HEK293 (cell line): ENCODE data around the gene EPN1.
A peak's percentile ranks its signal among the peaks of the same experiment; 100 is the strongest.

ENCODE experiments used
- CTCF ChIA-PET: fragments of 350-600 bp; formaldehyde crosslinking; extraction: SDS; loops from one replicate; lab custom pipeline; 2021; ENCODE audit warnings: antibody characterized with exemption; lab: Yijun Ruan, JAX
- POLR2A ChIA-PET: fragments of 300-600 bp; formaldehyde crosslinking; extraction: SDS; loops from one replicate; lab custom pipeline; 2020; ENCODE audit warnings: antibody characterized with exemption, inconsistent platforms; lab: Yijun Ruan, JAX
- H3K27ac ChIP-seq: fragments of 200-500 bp; sonication (Bioruptor generic); 2 replicates; pipeline ENCODE4 v1.5.1; 2014; ENCODE audit warnings: low read depth, low read length, control low read depth, inconsistent platforms; ENCODE audit errors: extremely low read depth
- H3K36me3 ChIP-seq, 2 experiments: fragments of 200-500 bp in 1 of 2; sonication (Bioruptor generic) in 1 of 2; 1 replicate in 1 of 2; 2 replicates in 1 of 2; pipeline ENCODE4 v1.5.1; 2014 to 2017; ENCODE audit warnings: inconsistent platforms in 2 of 2, low read length in 2 of 2; ENCODE audit not compliant: control insufficient read depth in 2 of 2, insufficient read depth in 1 of 2
- H3K4me1 ChIP-seq: fragments of 200-500 bp; sonication (Bioruptor generic); 2 replicates; pipeline ENCODE4 v1.5.1; 2014; ENCODE audit warnings: mild to moderate bottlenecking, low read length, inconsistent platforms; ENCODE audit not compliant: control insufficient read depth, insufficient read depth
- H3K4me3 ChIP-seq: 2 replicates; pipeline ENCODE4 v1.5.1; 2011; ENCODE audit warnings: low read depth, mild to moderate bottlenecking, control low read depth, low read length, moderate library complexity
- H3K9me3 ChIP-seq: fragments of 200-500 bp; sonication (Bioruptor generic); 2 replicates; pipeline ENCODE4 v1.5.1; 2014; ENCODE audit warnings: low read depth, low read length, inconsistent platforms; ENCODE audit not compliant: control insufficient read depth, insufficient read depth
- BCL11B ChIP-seq: fragments of 450-650 bp; formaldehyde crosslinking; IDR thresholded peaks from 2 replicates; pipeline ENCODE4 v1.5.1; 2016; ENCODE audit warnings: low read depth, missing biosample characterization, missing genetic modification characterization
- GLIS2 ChIP-seq: fragments of 450-650 bp; formaldehyde crosslinking; IDR thresholded peaks from 2 replicates; pipeline ENCODE4 v1.5.1; 2016; ENCODE audit warnings: missing biosample characterization, missing genetic modification characterization
- HOXC10 ChIP-seq: sonication (generic); formaldehyde crosslinking; IDR thresholded peaks from 2 replicates; pipeline ENCODE4 v1.8.1; 2023; ENCODE audit warnings: mild to moderate bottlenecking, missing genetic modification reagents
- KLF9 ChIP-seq: fragments of 450-650 bp; formaldehyde crosslinking; IDR thresholded peaks from 2 replicates; pipeline ENCODE4 v1.5.1; 2016; ENCODE audit warnings: missing biosample characterization, missing genetic modification characterization, low read depth
- SALL2 ChIP-seq: fragments of 450-650 bp; formaldehyde crosslinking; IDR thresholded peaks from 2 replicates; pipeline ENCODE4 v1.5.0; 2017; ENCODE audit warnings: missing biosample characterization, mild to moderate bottlenecking, missing genetic modification characterization, borderline replicate concordance
- ZBTB1 ChIP-seq: fragments of 450-650 bp; formaldehyde crosslinking; IDR thresholded peaks from 2 replicates; pipeline ENCODE4 v1.5.1; 2016; ENCODE audit warnings: missing biosample characterization, missing genetic modification characterization
- ZBTB17 ChIP-seq: fragments of 450-650 bp; formaldehyde crosslinking; IDR thresholded peaks from 2 replicates; pipeline ENCODE4 v1.5.1; 2016; ENCODE audit warnings: missing biosample characterization, missing genetic modification characterization
- ZNF138 ChIP-seq: fragments of 450-650 bp; formaldehyde crosslinking; IDR thresholded peaks from 2 replicates; pipeline ENCODE4 v1.5.1; 2016; ENCODE audit warnings: missing biosample characterization, missing genetic modification characterization, borderline replicate concordance
- ZNF184 ChIP-seq: fragments of 450-650 bp; IDR thresholded peaks from 2 replicates; pipeline ENCODE4 v1.5.1; 2018; ENCODE audit warnings: missing biosample characterization, mild to moderate bottlenecking, missing genetic modification characterization
- ZNF623 ChIP-seq: fragments of 450-650 bp; formaldehyde crosslinking; IDR thresholded peaks from 2 replicates; pipeline ENCODE4 v1.5.1; 2016; ENCODE audit warnings: missing biosample characterization, missing genetic modification characterization
- ZNF768 ChIP-seq: fragments of 450-650 bp; formaldehyde crosslinking; IDR thresholded peaks from 2 replicates; pipeline ENCODE4 v1.5.1; 2018; ENCODE audit warnings: missing biosample characterization, mild to moderate bottlenecking, missing genetic modification characterization
- ZNF776 ChIP-seq: fragments of 450-650 bp; formaldehyde crosslinking; IDR thresholded peaks from 2 replicates; pipeline ENCODE4 v1.5.0; 2017; ENCODE audit warnings: missing biosample characterization, missing genetic modification characterization, borderline replicate concordance
- ZNF792 ChIP-seq: fragments of 450-650 bp; formaldehyde crosslinking; IDR thresholded peaks from 2 replicates; pipeline ENCODE4 v1.5.1; 2016; ENCODE audit warnings: missing biosample characterization, missing genetic modification characterization
- ZSCAN16 ChIP-seq: fragments of 450-650 bp; formaldehyde crosslinking; IDR thresholded peaks from 2 replicates; pipeline ENCODE4 v1.5.1; 2016; ENCODE audit warnings: missing biosample characterization, missing genetic modification characterization
- TF ChIP-seq, protein P1 (sequence below): fragments of 450-650 bp; formaldehyde crosslinking; IDR thresholded peaks from 2 replicates; pipeline ENCODE4 v1.5.1; 2017; ENCODE audit warnings: missing biosample characterization, missing genetic modification characterization
- TF ChIP-seq, protein P2 (sequence below): fragments of 450-650 bp; formaldehyde crosslinking; IDR thresholded peaks from 2 replicates; pipeline ENCODE4 v1.5.1; 2016; ENCODE audit warnings: missing biosample characterization, missing genetic modification characterization
- TF ChIP-seq, protein P3 (sequence below): fragments of 450-650 bp; formaldehyde crosslinking; IDR thresholded peaks from 2 replicates; pipeline ENCODE4 v1.5.1; 2016; ENCODE audit warnings: missing biosample characterization, missing genetic modification characterization
- TF ChIP-seq, protein P4 (sequence below): fragments of 450-650 bp; formaldehyde crosslinking; IDR thresholded peaks from 2 replicates; pipeline ENCODE4 v1.5.1; 2017; ENCODE audit warnings: missing biosample characterization, missing genetic modification characterization
- TF ChIP-seq, protein P5 (sequence below): fragments of 450-650 bp; formaldehyde crosslinking; IDR thresholded peaks from 2 replicates; pipeline ENCODE4 v1.5.1; 2016; ENCODE audit warnings: missing biosample characterization, missing genetic modification characterization
- TF ChIP-seq, protein P6 (sequence below): fragments of 450-650 bp; formaldehyde crosslinking; IDR thresholded peaks from 2 replicates; pipeline ENCODE4 v1.5.1; 2016; ENCODE audit warnings: missing biosample characterization, missing genetic modification characterization
- TF ChIP-seq, protein P7 (sequence below): fragments of 450-650 bp; formaldehyde crosslinking; IDR thresholded peaks from 2 replicates; pipeline ENCODE4 v1.5.1; 2016; ENCODE audit warnings: missing biosample characterization, missing genetic modification characterization

EPN1 gene

DNA sequence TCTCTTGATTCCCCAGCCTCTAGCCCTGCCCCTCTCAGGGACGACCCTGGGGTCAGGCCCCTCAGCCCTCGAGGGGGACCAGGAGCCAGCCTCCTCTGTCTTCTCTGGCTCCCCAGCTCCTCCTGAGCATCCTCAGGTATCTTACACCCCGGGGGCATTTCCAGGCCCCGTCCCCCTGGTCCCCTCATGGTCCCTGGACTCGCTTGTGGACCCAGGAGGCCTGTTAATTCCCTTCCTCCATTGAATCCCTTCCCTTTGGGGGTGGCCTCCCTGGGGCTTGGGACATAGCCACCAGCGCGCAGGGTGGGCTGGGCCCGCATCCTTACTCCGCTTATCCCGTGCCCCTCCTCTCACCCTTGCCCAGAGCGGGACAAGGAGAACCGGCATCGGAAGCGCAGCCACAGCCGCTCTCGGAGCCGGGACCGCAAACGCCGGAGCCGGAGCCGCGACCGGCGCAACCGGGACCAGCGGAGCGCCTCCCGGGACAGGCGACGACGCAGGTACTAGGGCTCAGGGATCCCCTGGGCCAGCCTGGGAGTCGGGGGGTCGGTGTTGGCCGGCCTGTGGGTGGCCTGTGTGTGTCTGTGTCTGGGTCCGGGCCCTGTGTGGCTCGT, 16.1 kb upstream of the EPN1 start:
- Histone ChIP-seq H3K9me3 (no peaks in the 10 kb centered on the region), H3K36me3 (peaks cover 43 to 76% of the 10 kb centered on the region in 2 experiments), H3K4me3 (no peak overlapping the region), H3K4me1 (peaks cover 11% of the 10 kb centered on the region), H3K27ac (peak overlapping the region; percentile 50)
- POLR2A ChIA-PET = interaction anchor here (1.6 kb wide), 1 partner anchor 13 kb away, joined by 4 read pairs; no protein-coding TSS in a partner anchor
- CTCF ChIA-PET = interaction anchor here (3.6 kb wide), 1 partner anchor 12 kb away, joined by 36 read pairs; no protein-coding TSS in a partner anchor
- no peak for TF ChIP-seq ZNF184 (tag by site-specific recombination)
- TF ChIP-seq, protein P1, sequence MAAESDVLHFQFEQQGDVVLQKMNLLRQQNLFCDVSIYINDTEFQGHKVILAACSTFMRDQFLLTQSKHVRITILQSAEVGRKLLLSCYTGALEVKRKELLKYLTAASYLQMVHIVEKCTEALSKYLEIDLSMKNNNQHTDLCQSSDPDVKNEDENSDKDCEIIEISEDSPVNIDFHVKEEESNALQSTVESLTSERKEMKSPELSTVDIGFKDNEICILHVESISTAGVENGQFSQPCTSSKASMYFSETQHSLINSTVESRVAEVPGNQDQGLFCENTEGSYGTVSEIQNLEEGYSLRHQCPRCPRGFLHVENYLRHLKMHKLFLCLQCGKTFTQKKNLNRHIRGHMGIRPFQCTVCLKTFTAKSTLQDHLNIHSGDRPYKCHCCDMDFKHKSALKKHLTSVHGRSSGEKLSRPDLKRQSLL (tag by site-specific recombination) = 0 out of 2 replicates have a peak, but pooled peaks have one; percentile 16

DNA sequence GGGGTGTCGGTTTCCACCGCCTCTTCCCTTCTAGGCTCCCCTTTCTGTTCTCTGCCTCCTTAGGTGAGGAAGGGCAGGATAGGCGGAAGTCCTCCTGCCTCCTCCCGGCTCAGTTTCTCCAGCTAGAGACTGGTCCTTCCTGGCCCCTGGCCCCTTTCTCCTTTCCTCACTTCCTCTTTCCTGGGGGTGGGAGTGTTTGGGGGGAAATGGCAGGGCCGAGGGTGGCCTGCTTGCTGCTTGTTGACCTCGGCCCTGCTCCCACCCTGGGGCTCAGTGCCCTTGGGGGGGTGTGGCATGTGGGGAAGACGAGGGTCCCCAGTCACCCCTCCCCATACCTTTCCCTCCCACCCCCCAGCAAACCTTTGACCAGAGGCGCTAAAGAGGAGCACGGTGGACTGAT, 15.2 kb upstream of the EPN1 start:
- POLR2A ChIA-PET = interaction anchor here (1.6 kb wide), 1 partner anchor 12 kb away, joined by 4 read pairs; no protein-coding TSS in a partner anchor
- CTCF ChIA-PET = interaction anchor here (0.6 to 1.7 kb wide), 3 partner anchors 12 to 650 kb away, joined by 3 to 10 read pairs (median 3); no protein-coding TSS in a partner anchor
- no peak overlapping the region for H3K27ac ChIP-seq

DNA sequence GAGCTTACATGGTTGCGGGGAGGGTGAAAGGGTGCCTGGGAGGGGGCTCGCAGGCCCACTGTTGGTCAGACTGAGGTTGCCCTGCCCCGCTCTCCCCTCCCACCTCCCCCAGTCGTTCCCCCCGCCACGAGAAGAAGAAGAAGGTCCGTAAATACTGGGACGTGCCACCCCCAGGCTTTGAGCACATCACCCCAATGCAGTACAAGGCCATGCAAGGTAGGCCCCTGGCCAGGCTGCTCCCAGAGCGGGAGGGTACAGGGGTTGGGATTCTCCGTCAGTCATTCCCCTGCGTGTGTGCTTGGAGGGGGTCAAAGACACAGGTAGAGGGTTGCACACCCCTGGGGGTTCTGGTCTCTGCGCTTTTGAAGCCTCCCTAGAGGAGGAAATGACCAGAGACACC, 14.6 kb upstream of the EPN1 start:
- no peak overlapping the region for H3K4me3 ChIP-seq
- peaks cover 11% of the 10 kb centered on the region for H3K4me1 ChIP-seq
- H3K9me3 ChIP-seq = no peaks in the 10 kb centered on the region
- H3K36me3 ChIP-seq = peaks cover 54 to 90% of the 10 kb centered on the region in 2 experiments
- ChIA-PET CTCF (interaction anchor here (1.7 kb wide), 1 partner anchor 11 kb away, joined by 10 read pairs; no protein-coding TSS in a partner anchor), POLR2A (interaction anchor here (0.6 to 1.6 kb wide), 2 partner anchors 11 to 128 kb away, joined by 4 to 6 read pairs; no protein-coding TSS in a partner anchor)
- no peak overlapping the region for H3K27ac ChIP-seq
- TF ChIP-seq, protein P2, sequence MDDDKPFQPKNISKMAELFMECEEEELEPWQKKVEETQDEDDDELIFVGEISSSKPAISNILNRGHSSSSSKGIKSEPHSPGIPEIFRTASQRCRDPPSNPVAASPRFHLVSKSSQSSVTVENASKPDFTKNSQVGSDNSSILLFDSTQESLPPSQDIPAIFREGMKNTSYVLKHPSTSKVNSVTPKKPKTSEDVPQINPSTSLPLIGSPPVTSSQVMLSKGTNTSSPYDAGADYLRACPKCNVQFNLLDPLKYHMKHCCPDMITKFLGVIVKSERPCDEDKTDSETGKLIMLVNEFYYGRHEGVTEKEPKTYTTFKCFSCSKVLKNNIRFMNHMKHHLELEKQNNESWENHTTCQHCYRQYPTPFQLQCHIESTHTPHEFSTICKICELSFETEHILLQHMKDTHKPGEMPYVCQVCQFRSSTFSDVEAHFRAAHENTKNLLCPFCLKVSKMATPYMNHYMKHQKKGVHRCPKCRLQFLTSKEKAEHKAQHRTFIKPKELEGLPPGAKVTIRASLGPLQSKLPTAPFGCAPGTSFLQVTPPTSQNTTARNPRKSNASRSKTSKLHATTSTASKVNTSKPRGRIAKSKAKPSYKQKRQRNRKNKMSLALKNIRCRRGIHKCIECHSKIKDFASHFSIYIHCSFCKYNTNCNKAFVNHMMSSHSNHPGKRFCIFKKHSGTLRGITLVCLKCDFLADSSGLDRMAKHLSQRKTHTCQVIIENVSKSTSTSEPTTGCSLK (tag by site-specific recombination) = no peak
- TF ChIP-seq ZSCAN16 = no peak
- TF ChIP-seq, protein P3, sequence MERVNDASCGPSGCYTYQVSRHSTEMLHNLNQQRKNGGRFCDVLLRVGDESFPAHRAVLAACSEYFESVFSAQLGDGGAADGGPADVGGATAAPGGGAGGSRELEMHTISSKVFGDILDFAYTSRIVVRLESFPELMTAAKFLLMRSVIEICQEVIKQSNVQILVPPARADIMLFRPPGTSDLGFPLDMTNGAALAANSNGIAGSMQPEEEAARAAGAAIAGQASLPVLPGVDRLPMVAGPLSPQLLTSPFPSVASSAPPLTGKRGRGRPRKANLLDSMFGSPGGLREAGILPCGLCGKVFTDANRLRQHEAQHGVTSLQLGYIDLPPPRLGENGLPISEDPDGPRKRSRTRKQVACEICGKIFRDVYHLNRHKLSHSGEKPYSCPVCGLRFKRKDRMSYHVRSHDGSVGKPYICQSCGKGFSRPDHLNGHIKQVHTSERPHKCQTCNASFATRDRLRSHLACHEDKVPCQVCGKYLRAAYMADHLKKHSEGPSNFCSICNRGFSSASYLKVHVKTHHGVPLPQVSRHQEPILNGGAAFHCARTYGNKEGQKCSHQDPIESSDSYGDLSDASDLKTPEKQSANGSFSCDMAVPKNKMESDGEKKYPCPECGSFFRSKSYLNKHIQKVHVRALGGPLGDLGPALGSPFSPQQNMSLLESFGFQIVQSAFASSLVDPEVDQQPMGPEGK (tag by site-specific recombination) = no peak
- TF ChIP-seq, protein P4, sequence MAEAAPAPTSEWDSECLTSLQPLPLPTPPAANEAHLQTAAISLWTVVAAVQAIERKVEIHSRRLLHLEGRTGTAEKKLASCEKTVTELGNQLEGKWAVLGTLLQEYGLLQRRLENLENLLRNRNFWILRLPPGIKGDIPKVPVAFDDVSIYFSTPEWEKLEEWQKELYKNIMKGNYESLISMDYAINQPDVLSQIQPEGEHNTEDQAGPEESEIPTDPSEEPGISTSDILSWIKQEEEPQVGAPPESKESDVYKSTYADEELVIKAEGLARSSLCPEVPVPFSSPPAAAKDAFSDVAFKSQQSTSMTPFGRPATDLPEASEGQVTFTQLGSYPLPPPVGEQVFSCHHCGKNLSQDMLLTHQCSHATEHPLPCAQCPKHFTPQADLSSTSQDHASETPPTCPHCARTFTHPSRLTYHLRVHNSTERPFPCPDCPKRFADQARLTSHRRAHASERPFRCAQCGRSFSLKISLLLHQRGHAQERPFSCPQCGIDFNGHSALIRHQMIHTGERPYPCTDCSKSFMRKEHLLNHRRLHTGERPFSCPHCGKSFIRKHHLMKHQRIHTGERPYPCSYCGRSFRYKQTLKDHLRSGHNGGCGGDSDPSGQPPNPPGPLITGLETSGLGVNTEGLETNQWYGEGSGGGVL (tag by site-specific recombination) = no peak
- TF ChIP-seq ZNF768 = no peak
- no peak for TF ChIP-seq SALL2 (tag by site-specific recombination)
- no peak for TF ChIP-seq ZBTB17
- TF ChIP-seq, protein P5, sequence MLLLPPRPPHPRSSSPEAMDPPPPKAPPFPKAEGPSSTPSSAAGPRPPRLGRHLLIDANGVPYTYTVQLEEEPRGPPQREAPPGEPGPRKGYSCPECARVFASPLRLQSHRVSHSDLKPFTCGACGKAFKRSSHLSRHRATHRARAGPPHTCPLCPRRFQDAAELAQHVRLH = no peak
- TF ChIP-seq, protein P6, sequence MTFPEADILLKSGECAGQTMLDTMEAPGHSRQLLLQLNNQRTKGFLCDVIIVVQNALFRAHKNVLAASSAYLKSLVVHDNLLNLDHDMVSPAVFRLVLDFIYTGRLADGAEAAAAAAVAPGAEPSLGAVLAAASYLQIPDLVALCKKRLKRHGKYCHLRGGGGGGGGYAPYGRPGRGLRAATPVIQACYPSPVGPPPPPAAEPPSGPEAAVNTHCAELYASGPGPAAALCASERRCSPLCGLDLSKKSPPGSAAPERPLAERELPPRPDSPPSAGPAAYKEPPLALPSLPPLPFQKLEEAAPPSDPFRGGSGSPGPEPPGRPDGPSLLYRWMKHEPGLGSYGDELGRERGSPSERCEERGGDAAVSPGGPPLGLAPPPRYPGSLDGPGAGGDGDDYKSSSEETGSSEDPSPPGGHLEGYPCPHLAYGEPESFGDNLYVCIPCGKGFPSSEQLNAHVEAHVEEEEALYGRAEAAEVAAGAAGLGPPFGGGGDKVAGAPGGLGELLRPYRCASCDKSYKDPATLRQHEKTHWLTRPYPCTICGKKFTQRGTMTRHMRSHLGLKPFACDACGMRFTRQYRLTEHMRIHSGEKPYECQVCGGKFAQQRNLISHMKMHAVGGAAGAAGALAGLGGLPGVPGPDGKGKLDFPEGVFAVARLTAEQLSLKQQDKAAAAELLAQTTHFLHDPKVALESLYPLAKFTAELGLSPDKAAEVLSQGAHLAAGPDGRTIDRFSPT (tag by site-specific recombination) = no peak
- TF ChIP-seq ZNF623 (tag by site-specific recombination) = no peak
- TF ChIP-seq, protein P7, sequence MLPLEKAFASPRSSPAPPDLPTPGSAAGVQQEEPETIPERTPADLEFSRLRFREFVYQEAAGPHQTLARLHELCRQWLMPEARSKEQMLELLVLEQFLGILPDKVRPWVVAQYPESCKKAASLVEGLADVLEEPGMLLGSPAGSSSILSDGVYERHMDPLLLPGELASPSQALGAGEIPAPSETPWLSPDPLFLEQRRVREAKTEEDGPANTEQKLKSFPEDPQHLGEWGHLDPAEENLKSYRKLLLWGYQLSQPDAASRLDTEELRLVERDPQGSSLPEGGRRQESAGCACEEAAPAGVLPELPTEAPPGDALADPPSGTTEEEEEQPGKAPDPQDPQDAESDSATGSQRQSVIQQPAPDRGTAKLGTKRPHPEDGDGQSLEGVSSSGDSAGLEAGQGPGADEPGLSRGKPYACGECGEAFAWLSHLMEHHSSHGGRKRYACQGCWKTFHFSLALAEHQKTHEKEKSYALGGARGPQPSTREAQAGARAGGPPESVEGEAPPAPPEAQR (tag by site-specific recombination) = no peak
- no peak for TF ChIP-seq ZNF776 (tag by site-specific recombination)
- TF ChIP-seq GLIS2 (tag by site-specific recombination) = no peak

More for the DNA sequence above, 15.2 kb upstream of the EPN1 start:
- no peaks in the 10 kb centered on the region for H3K9me3 ChIP-seq
- no peak overlapping the region for H3K4me3 ChIP-seq
- H3K4me1 ChIP-seq = peaks cover 11% of the 10 kb centered on the region
- TF ChIP-seq KLF9 (0 out of 2 replicates have a peak, but pooled peaks have one; percentile 33), ZNF792 (tag by site-specific recombination) (no peak), ZBTB1 (tag by site-specific recombination) (no peak), ZNF138 (tag by site-specific recombination) (no peak), BCL11B (tag by site-specific recombination) (no peak), HOXC10 (CRISPR knock-in tag) (no peak)
- H3K36me3 ChIP-seq = peaks cover 52 to 84% of the 10 kb centered on the region in 2 experiments
